IMR-90 (cell line): ENCODE results near the gene CALD1. TPM values are rescaled to one million over a fixed set of nuclear protein-coding genes. Genes with fewer than 3 reads are reported as not detected.

Experiments used
- ATAC-seq: fragments of 200-7000 bp; cut with Tn5 transposase; 2 replicates; pipeline ENCODE4 v1.9.1; 2020; ENCODE audit warnings: low read depth, mild to moderate bottlenecking, moderate library complexity
- BruUV-seq: library from RNA; stranded (reverse); fragments of 400-500 nt; replicated peaks from 2 replicates; lab custom pipeline; 2021; lab: Mats Ljungman, UMichigan
- CTCF ChIA-PET: fragments of 300-600 bp; formaldehyde crosslinking; extraction: SDS; loops from one replicate; lab custom pipeline; 2021; ENCODE audit warnings: antibody characterized with exemption; lab: Yijun Ruan, JAX
- POLR2A ChIA-PET: fragments of 300-600 bp; sonication (Branson Sonifier 250); formaldehyde crosslinking; loops from one replicate; lab custom pipeline; 2022; ENCODE audit warnings: antibody characterized with exemption; ENCODE audit not compliant: unreplicated experiment; lab: Charles Lee
- DNase-seq: peaks from one replicate; pipeline ENCODE4 v3.0.0; 2013
- H2AFZ ChIP-seq: replicated peaks from 2 replicates; pipeline ENCODE3; 2013; ENCODE audit warnings: low read length, mild to moderate bottlenecking; ENCODE audit not compliant: poor library complexity
- H2AK5ac ChIP-seq: 2 replicates; pipeline ENCODE4 v1.6.1; 2013; ENCODE audit warnings: low read depth, low read length, inconsistent platforms
- H2AK9ac ChIP-seq: replicated peaks from 2 replicates; pipeline ENCODE3; 2013; ENCODE audit warnings: mild to moderate bottlenecking, low read depth, low read length, moderate library complexity; ENCODE audit not compliant: poor library complexity
- H2BK120ac ChIP-seq: 2 replicates; pipeline ENCODE4 v1.6.1; 2013; ENCODE audit warnings: low read depth, low read length, inconsistent platforms
- H2BK15ac ChIP-seq: 3 replicates; pipeline ENCODE4 v1.6.1; 2013; ENCODE audit warnings: low read depth, low read length, inconsistent platforms
- H2BK20ac ChIP-seq: 2 replicates; pipeline ENCODE4 v1.6.1; 2013; ENCODE audit warnings: low read depth, mild to moderate bottlenecking, inconsistent platforms, low read length, moderate library complexity
- H2BK5ac ChIP-seq: 2 replicates; pipeline ENCODE4 v1.6.1; 2013; ENCODE audit warnings: mild to moderate bottlenecking, low read depth, low read length, inconsistent platforms; ENCODE audit not compliant: poor library complexity, severe bottlenecking
- H3K14ac ChIP-seq: replicated peaks from 2 replicates; pipeline ENCODE4 v1.6.1; 2013; ENCODE audit warnings: low read depth, low read length, inconsistent platforms
- H3K18ac ChIP-seq: 2 replicates; pipeline ENCODE4 v1.6.1; 2013; ENCODE audit warnings: low read depth, low read length, control low read depth
- H3K23ac ChIP-seq: 2 replicates; pipeline ENCODE4 v1.6.1; 2013; ENCODE audit warnings: low read depth, low read length, inconsistent platforms
- H3K27ac ChIP-seq: 2 replicates; pipeline ENCODE4 v1.5.1; 2013; ENCODE audit warnings: mild to moderate bottlenecking, control low read depth, low read length; ENCODE audit not compliant: insufficient read depth
- H3K27me3 ChIP-seq: 2 replicates; pipeline ENCODE4 v1.6.1; 2013; ENCODE audit warnings: low read length; ENCODE audit not compliant: control insufficient read depth, insufficient read depth
- H3K36me3 ChIP-seq: 2 replicates; pipeline ENCODE4 v1.6.1; 2013; ENCODE audit warnings: low read length, mixed read lengths; ENCODE audit not compliant: control insufficient read depth, insufficient read depth
- H3K4ac ChIP-seq: 2 replicates; pipeline ENCODE4 v1.6.1; 2013; ENCODE audit warnings: low read depth, low read length, inconsistent platforms
- H3K4me1 ChIP-seq: 2 replicates; pipeline ENCODE4 v1.6.1; 2013; ENCODE audit warnings: low read length, mixed read lengths; ENCODE audit not compliant: control insufficient read depth, insufficient read depth
- H3K4me2 ChIP-seq: 2 replicates; pipeline ENCODE4 v1.6.1; 2013; ENCODE audit warnings: low read depth, mild to moderate bottlenecking, control low read depth, low read length, moderate library complexity
- H3K4me3 ChIP-seq: 2 replicates; pipeline ENCODE4 v1.5.1; 2013; ENCODE audit warnings: low read depth, mild to moderate bottlenecking, control low read depth, low read length, moderate library complexity; ENCODE audit not compliant: insufficient read depth
- H3K56ac ChIP-seq: 2 replicates; pipeline ENCODE4 v1.6.1; 2013; ENCODE audit warnings: low read length, inconsistent platforms; ENCODE audit not compliant: insufficient read depth; ENCODE audit errors: extremely low read depth
- H3K79me1 ChIP-seq, 2 experiments: 2 replicates each; pipeline ENCODE4 v1.6.1; 2013; ENCODE audit warnings: low read length in 2 of 2, inconsistent platforms in 1 of 2, low read depth in 1 of 2
- H3K9ac ChIP-seq: 2 replicates; pipeline ENCODE4 v1.6.1; 2013; ENCODE audit warnings: low read depth, low read length, control low read depth
- H3K9me1 ChIP-seq: 2 replicates; pipeline ENCODE4 v1.6.1; 2013; ENCODE audit warnings: low read length, inconsistent platforms; ENCODE audit not compliant: insufficient read depth
- H3K9me3 ChIP-seq: 2 replicates; pipeline ENCODE4 v1.6.1; 2013; ENCODE audit warnings: low read length; ENCODE audit not compliant: control insufficient read depth, insufficient read depth
- H4K20me1 ChIP-seq: 2 replicates; pipeline ENCODE4 v1.6.1; 2013; ENCODE audit warnings: low read length, inconsistent platforms; ENCODE audit not compliant: insufficient read depth
- H4K5ac ChIP-seq: 2 replicates; pipeline ENCODE4 v1.6.1; 2013; ENCODE audit warnings: mild to moderate bottlenecking, low read depth, low read length, control low read depth
- H4K8ac ChIP-seq, 2 experiments: 2 replicates each; pipeline ENCODE4 v1.6.1; 2013; ENCODE audit warnings: low read depth in 2 of 2, low read length in 2 of 2, control low read depth in 1 of 2, inconsistent platforms in 1 of 2
- H4K91ac ChIP-seq: 2 replicates; pipeline ENCODE4 v1.6.1; 2013; ENCODE audit warnings: low read depth, low read length, inconsistent platforms; ENCODE audit not compliant: insufficient read depth
- CEBPB ChIP-seq: IDR thresholded peaks from 2 replicates; pipeline ENCODE4 v1.6.1; 2012; ENCODE audit warnings: low read depth, low read length, improper control_type of control experiment
- MXI1 ChIP-seq: IDR thresholded peaks from 2 replicates; pipeline ENCODE4 v1.6.1; 2012; ENCODE audit warnings: low read depth, mild to moderate bottlenecking, low read length, moderate library complexity, borderline replicate concordance
- POLR2A ChIP-seq: IDR thresholded peaks from 2 replicates; pipeline ENCODE4 v1.6.1; 2012; ENCODE audit warnings: mild to moderate bottlenecking, low read depth, low read length
- RFX5 ChIP-seq: IDR thresholded peaks from 2 replicates; pipeline ENCODE4 v1.8.0; 2012; ENCODE audit warnings: low read depth, mild to moderate bottlenecking, low read length, moderate library complexity
- WGBS, 2 experiments: methylation state at CpG; one replicate each; pipeline versions ENCODE4 v1.1.5 to v1.1.7; 2013; ENCODE audit warnings: missing lambda C conversion rate in 2 of 2; ENCODE audit not compliant: insufficient read length in 1 of 2; ENCODE audit errors: extremely low coverage in 2 of 2; 5-methylcytosine and 5-hydroxymethylcytosine counted together
- dilution Hi-C: fragments of 300-500 bp; cut with HindIII; formaldehyde crosslinking; loops from one replicate; pipeline ENCODE4 v1.14.3; 2018; ENCODE audit warnings: low sequenced_read_pairs; ENCODE audit not compliant: unreplicated experiment
- in situ Hi-C: fragments of 300-500 bp; cut with MboI; formaldehyde crosslinking; loops from 3 replicates; pipeline ENCODE4 v1.14.3; 2019; ENCODE audit warnings: low sequenced_read_pairs, inconsistent platforms, mixed read lengths
- intact Hi-C: fragments of 100-400 bp; cut with micrococcal nuclease; formaldehyde crosslinking; loops from 2 replicates; pipeline ENCODE4 v1.10.0; 2022
- polyA plus RNA-seq, 3 experiments: library from polyadenylated mRNA; depleted of rRNA; stranded (reverse); fragments of >200 nt; gene quantifications; 2 replicates each; pipeline ENCODE4 v1.2.3, GENCODE V29; 2012; ENCODE audit warnings: low replicate concordance in 1 of 3
- total RNA-seq: library from RNA; depleted of rRNA; stranded (reverse); fragments of >200 nt; gene quantifications from 2 replicates; pipeline ENCODE4 v1.2.3, GENCODE V29; 2012
- TF ChIP-seq, protein P1 (sequence below): conservative IDR thresholded peaks from 2 replicates; pipeline ENCODE4 v1.5.1; 2012; ENCODE audit warnings: mild to moderate bottlenecking, low read depth, low read length, improper control_type of control experiment
- TF ChIP-seq, protein P2 (sequence below): fragments of 150-350 bp; IDR thresholded peaks from 2 replicates; pipeline ENCODE4 v1.6.1; 2017; ENCODE audit warnings: mild to moderate bottlenecking, antibody characterized with exemption, low read length, low read depth

CALD1 gene
- total and polyA plus RNA-seq, 2 of the 4 experiments (the other 2 are of a cell fraction), result 375 to 487 TPM

DNA sequence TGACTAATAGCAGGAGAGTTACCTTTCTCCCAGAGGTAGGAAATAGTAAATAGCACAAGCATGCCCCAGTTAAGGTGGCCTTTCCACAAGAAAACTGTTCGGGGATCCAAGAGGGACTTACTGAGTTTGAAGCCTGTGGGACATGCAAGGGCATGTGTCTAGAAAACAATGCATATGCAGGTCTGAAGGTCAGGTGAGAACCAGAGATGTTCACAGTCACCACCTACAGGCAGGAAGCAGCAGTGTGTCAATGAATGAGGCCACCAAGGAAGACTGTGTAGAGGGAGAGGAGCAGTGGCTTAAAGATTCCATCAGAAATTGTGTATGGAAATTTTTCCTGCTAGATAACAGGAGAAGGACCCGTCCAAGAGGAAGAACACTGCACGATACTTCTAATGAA lies 66.0 kb downstream of the CALD1 start:
- no peak overlapping the region for H2AK5ac ChIP-seq
- TF ChIP-seq, protein P1, sequence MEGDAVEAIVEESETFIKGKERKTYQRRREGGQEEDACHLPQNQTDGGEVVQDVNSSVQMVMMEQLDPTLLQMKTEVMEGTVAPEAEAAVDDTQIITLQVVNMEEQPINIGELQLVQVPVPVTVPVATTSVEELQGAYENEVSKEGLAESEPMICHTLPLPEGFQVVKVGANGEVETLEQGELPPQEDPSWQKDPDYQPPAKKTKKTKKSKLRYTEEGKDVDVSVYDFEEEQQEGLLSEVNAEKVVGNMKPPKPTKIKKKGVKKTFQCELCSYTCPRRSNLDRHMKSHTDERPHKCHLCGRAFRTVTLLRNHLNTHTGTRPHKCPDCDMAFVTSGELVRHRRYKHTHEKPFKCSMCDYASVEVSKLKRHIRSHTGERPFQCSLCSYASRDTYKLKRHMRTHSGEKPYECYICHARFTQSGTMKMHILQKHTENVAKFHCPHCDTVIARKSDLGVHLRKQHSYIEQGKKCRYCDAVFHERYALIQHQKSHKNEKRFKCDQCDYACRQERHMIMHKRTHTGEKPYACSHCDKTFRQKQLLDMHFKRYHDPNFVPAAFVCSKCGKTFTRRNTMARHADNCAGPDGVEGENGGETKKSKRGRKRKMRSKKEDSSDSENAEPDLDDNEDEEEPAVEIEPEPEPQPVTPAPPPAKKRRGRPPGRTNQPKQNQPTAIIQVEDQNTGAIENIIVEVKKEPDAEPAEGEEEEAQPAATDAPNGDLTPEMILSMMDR, result 0 out of 2 replicates have a peak, but pooled peaks have one; percentile 22
- no peak for TF ChIP-seq RFX5
- no peak for TF ChIP-seq POLR2A
- TF ChIP-seq CEBPB, result no peak
- TF ChIP-seq, protein P2, sequence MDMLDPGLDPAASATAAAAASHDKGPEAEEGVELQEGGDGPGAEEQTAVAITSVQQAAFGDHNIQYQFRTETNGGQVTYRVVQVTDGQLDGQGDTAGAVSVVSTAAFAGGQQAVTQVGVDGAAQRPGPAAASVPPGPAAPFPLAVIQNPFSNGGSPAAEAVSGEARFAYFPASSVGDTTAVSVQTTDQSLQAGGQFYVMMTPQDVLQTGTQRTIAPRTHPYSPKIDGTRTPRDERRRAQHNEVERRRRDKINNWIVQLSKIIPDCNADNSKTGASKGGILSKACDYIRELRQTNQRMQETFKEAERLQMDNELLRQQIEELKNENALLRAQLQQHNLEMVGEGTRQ, result no peak
- no peak for TF ChIP-seq MXI1

More for the DNA sequence above, 66.0 kb downstream of the CALD1 start:
- DNase-seq (no peak), ATAC-seq (no peak)
- Histone ChIP-seq H2BK20ac (no peak overlapping the region), H2AFZ (no peak overlapping the region), H3K56ac (no peak overlapping the region), H3K9ac (no peak overlapping the region), H4K5ac (no peak overlapping the region), H3K4ac (no peak overlapping the region), H4K91ac (no peak overlapping the region), H3K14ac (no peak overlapping the region), H3K36me3 (peaks cover 32% of the 10 kb centered on the region), H2BK15ac (no peak overlapping the region), H4K20me1 (peaks cover 88% of the 10 kb centered on the region), H3K9me3 (no peaks in the 10 kb centered on the region), H3K27ac (no peak overlapping the region), H3K27me3 (no peaks in the 10 kb centered on the region), H3K18ac (no peak overlapping the region), H2BK120ac (no peak overlapping the region), H3K4me2 (no peak overlapping the region), H3K79me1 (peaks cover 37 to 76% of the 10 kb centered on the region in 2 experiments), H2BK5ac (peak overlapping the region; percentile 39), H3K23ac (no peak overlapping the region), H2AK9ac (no peak overlapping the region), H3K4me1 (peaks cover 10% of the 10 kb centered on the region), H3K9me1 (peaks cover 26% of the 10 kb centered on the region), H4K8ac (no peak overlapping the region; a peak in 1 of 4 replicates), H3K4me3 (no peak overlapping the region)
- intact Hi-C loops (no loop called here), in situ Hi-C loops (no loop called here), dilution Hi-C loops (no loop called here)
- BruUV-seq, result no TSS peak
- CTCF ChIA-PET, result no interaction called here
- POLR2A ChIA-PET, result no interaction called here
- WGBS, 2 experiments, result 100% methylated on average over 1 of the region's 3 CpGs; no CpG with 5 or more reads in 1 of the 2 experiments
